Nephron (organoid): ENCODE measurements around the gene LIN37.
A peak's percentile ranks its signal among the peaks of the same experiment; 100 is the strongest.

ENCODE experiments used
- H3K27ac Mint-ChIP-seq, 3 experiments: 2 replicates each; pipeline ENCODE4 v1.8.0; 2020; ENCODE audit warnings: mixed read lengths in 3 of 3, mild to moderate bottlenecking in 2 of 3, moderate library complexity in 1 of 3
- H3K27me3 Mint-ChIP-seq: 2 replicates; pipeline ENCODE4 v1.8.0; 2021; ENCODE audit warnings: low read depth, mild to moderate bottlenecking, moderate library complexity, mixed read lengths
- H3K36me3 Mint-ChIP-seq: 2 replicates; pipeline ENCODE4 v1.8.0; 2020; ENCODE audit warnings: low read depth, mixed read lengths
- H3K4me1 Mint-ChIP-seq: 2 replicates; pipeline ENCODE4 v1.8.0; 2020; ENCODE audit warnings: mixed read lengths
- H3K4me3 Mint-ChIP-seq, 3 experiments: 2 replicates each; pipeline ENCODE4 v1.8.0; 2020; ENCODE audit warnings: mild to moderate bottlenecking in 3 of 3, mixed read lengths in 3 of 3, moderate library complexity in 2 of 3
- H3K9me3 Mint-ChIP-seq: 2 replicates; pipeline ENCODE4 v1.8.0; 2020; ENCODE audit warnings: mixed read lengths
- CTCF ChIP-seq, 3 experiments: fragments of 200-600 bp; sonication (generic); IDR thresholded peaks; one replicate each; pipeline ENCODE4 v1.5.0; 2021; ENCODE audit warnings: antibody characterized with exemption in 3 of 3; ENCODE audit not compliant: unreplicated experiment in 3 of 3

LIN37 gene

GRCh38 chr19:35748106-35749020 lies at the start of gene LIN37:
Gene LIN37, plus strand, starts transcription at chr19:35748576. Its CDS starts 149 bp downstream, at chr19:35748725.
- H3K36me3 Mint-ChIP-seq, result peaks cover 3% of the 10 kb centered on the region
- peaks cover 28% of the 10 kb centered on the region for H3K4me1 Mint-ChIP-seq
- no peaks in the 10 kb centered on the region for H3K27me3 Mint-ChIP-seq
- no peak for TF ChIP-seq CTCF (IDR thresholded peaks at IDR 0.05; ENCODE audit: unreplicated experiment in 3 of 3)
- peak within 1 kb of the TSS; percentile 60 to 92 (median 73) for H3K27ac Mint-ChIP-seq
- H3K4me3 Mint-ChIP-seq, result peak within 1 kb of the TSS; percentile 92 to 96 (median 95)
- H3K9me3 Mint-ChIP-seq, result no peaks in the 10 kb centered on the region

GRCh38 chr19:35702223-35703012 lies 46.0 kb upstream of the LIN37 start:
- peak overlapping the region; percentile 89 to 91 (median 91) for H3K4me3 Mint-ChIP-seq
- H3K4me1 Mint-ChIP-seq, result peaks cover 5% of the 10 kb centered on the region
- no peak for TF ChIP-seq CTCF (IDR thresholded peaks at IDR 0.05; ENCODE audit: unreplicated experiment in 3 of 3)
- H3K27ac Mint-ChIP-seq, result peak overlapping the region; percentile 10 to 80 (median 60)
- peaks cover 4% of the 10 kb centered on the region for H3K27me3 Mint-ChIP-seq
- no peaks in the 10 kb centered on the region for H3K9me3 Mint-ChIP-seq
- H3K36me3 Mint-ChIP-seq, result no peaks in the 10 kb centered on the region

GRCh38 chr19:35703343-35703742 lies 45.0 kb upstream of the LIN37 start:
- Mint-ChIP-seq H3K27ac (no peak overlapping the region), H3K27me3 (peaks cover 7% of the 10 kb centered on the region), H3K36me3 (no peaks in the 10 kb centered on the region), H3K4me1 (peaks cover 5% of the 10 kb centered on the region), H3K4me3 (no peak overlapping the region), H3K9me3 (no peaks in the 10 kb centered on the region)
- TF ChIP-seq CTCF (IDR thresholded peaks at IDR 0.05; ENCODE audit: unreplicated experiment in 3 of 3), result no peak

- peaks cover 5% of the 10 kb centered on the region for H3K4me1 Mint-ChIP-seq
- no peaks in the 10 kb centered on the region for H3K36me3 Mint-ChIP-seq
- H3K9me3 Mint-ChIP-seq, result no peaks in the 10 kb centered on the region
- H3K4me3 Mint-ChIP-seq, result no peak within 1 kb of the TSS
- H3K27ac Mint-ChIP-seq, result no peak within 1 kb of the TSS
- TF ChIP-seq CTCF (IDR thresholded peaks at IDR 0.05; ENCODE audit: unreplicated experiment in 3 of 3), result no peak
- H3K27me3 Mint-ChIP-seq, result peaks cover 7% of the 10 kb centered on the region
These were observed 44.2 kb upstream of the LIN37 start, which contains the start of gene ZBTB32 for GRCh38 chr19:35704218-35704617. Gene ZBTB32, plus strand, starts transcription at chr19:35704558. Its CDS starts 10,069 bp downstream, at chr19:35714627.

- no peak for TF ChIP-seq CTCF (IDR thresholded peaks at IDR 0.05; ENCODE audit: unreplicated experiment in 3 of 3)
- Mint-ChIP-seq H3K4me1 (no peaks in the 10 kb centered on the region), H3K9me3 (no peaks in the 10 kb centered on the region), H3K27me3 (peaks cover 3% of the 10 kb centered on the region), H3K4me3 (no peak overlapping the region), H3K36me3 (no peaks in the 10 kb centered on the region), H3K27ac (no peak overlapping the region)
These were observed 40.0 kb upstream of the LIN37 start for GRCh38 chr19:35708391-35708790.
